Peyer's patch (tissue), 4 donors: ENCODE data around the gene OSBPL7.

Source experiments
- POLR2A ChIP-seq, 2 donors: fragments of 450-650 bp; IDR thresholded peaks; one replicate each; pipeline ENCODE4 v1.5.1; 2017; ENCODE audit warnings: antibody characterized with exemption in 2 of 2, mild to moderate bottlenecking in 2 of 2, moderate library complexity in 2 of 2
- TF ChIP-seq, protein P1 (sequence below), 6 experiments: fragments of 450-650 bp in 4 of 6; fragments of 200-600 bp in 2 of 6; sonication (generic) in 1 of 6; IDR thresholded peaks; one replicate each; pipeline ENCODE4 v1.5.1; 2017 to 2019; ENCODE audit warnings: antibody characterized with exemption in 6 of 6, mild to moderate bottlenecking in 3 of 6, moderate library complexity in 1 of 6

DNA sequence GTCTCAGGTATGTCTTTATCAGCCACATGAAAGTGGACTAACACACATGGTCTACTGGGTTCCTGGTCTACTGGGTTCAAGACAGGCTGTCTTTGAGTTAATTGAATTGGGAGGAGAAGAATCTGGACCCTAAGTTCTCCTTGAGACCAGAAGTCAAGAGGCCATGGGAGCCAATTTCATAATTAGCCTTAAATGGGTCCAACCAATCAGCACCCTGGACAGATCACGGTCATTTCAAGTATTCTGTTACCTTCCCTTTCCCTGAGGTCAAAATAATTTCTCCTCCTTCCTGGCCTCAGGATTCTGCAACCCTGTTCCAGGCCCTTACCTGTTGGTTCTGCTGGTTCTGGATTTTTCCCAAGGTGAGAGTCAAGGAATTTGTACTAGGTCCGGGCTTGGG lies 23.8 kb downstream of the OSBPL7 start:
- TF ChIP-seq, protein P1, sequence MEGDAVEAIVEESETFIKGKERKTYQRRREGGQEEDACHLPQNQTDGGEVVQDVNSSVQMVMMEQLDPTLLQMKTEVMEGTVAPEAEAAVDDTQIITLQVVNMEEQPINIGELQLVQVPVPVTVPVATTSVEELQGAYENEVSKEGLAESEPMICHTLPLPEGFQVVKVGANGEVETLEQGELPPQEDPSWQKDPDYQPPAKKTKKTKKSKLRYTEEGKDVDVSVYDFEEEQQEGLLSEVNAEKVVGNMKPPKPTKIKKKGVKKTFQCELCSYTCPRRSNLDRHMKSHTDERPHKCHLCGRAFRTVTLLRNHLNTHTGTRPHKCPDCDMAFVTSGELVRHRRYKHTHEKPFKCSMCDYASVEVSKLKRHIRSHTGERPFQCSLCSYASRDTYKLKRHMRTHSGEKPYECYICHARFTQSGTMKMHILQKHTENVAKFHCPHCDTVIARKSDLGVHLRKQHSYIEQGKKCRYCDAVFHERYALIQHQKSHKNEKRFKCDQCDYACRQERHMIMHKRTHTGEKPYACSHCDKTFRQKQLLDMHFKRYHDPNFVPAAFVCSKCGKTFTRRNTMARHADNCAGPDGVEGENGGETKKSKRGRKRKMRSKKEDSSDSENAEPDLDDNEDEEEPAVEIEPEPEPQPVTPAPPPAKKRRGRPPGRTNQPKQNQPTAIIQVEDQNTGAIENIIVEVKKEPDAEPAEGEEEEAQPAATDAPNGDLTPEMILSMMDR (IDR thresholded peaks at IDR 0.05): no peak
- no peak for TF ChIP-seq POLR2A (IDR thresholded peaks at IDR 0.05)
